Tibial artery (tissue), 4 donors: Measurements from ENCODE around the gene CDC42SE1.

Experiments used
- DNase-seq, 2 donors: peaks; one replicate each; pipeline ENCODE4 v3.0.0-alpha.2; 2019
- H3K27ac ChIP-seq, 2 donors: fragments of 200-600 bp; sonication (generic) in 1 of 2; 1 replicate in 1 of 2; 2 replicates in 1 of 2; pipeline ENCODE4 v1.5.1; 2018 to 2019; ENCODE audit warnings: mild to moderate bottlenecking in 1 of 2
- H3K27me3 ChIP-seq, 2 donors: fragments of 200-600 bp; sonication (generic) in 1 of 2; one replicate each; pipeline versions ENCODE4 v1.5.1 to v1.6.0; 2016 to 2019
- H3K36me3 ChIP-seq, 3 donors: fragments of 200-600 bp; sonication (generic) in 2 of 3; one replicate each; pipeline ENCODE4 v1.5.1; 2016 to 2019; ENCODE audit warnings: mild to moderate bottlenecking in 2 of 3
- H3K4me1 ChIP-seq, 4 donors: fragments of 200-600 bp; sonication (generic) in 2 of 4; 1 replicate in 3 of 4; 2 replicates in 1 of 4; pipeline ENCODE4 v1.5.1; 2016 to 2019
- H3K4me3 ChIP-seq, 2 donors: fragments of 200-600 bp; sonication (generic) in 1 of 2; 1 replicate in 1 of 2; 2 replicates in 1 of 2; pipeline ENCODE4 v1.5.1; 2018 to 2019; ENCODE audit warnings: mild to moderate bottlenecking in 2 of 2
- H3K9me3 ChIP-seq, 3 donors: fragments of 200-600 bp; sonication (generic) in 1 of 3; one replicate each; pipeline ENCODE4 v1.5.1; 2016 to 2019
- intact Hi-C: fragments of 100-400 bp; cut with DNase I; formaldehyde crosslinking; loops from one replicate; pipeline ENCODE4 v1.15.0; 2023; ENCODE audit warnings: low total_unique reads
- TF ChIP-seq, protein P1 (sequence below), 2 experiments: fragments of 200-600 bp in 1 of 2; fragments of 450-650 bp in 1 of 2; IDR thresholded peaks; one replicate each; pipeline ENCODE4 v1.5.1; 2017 to 2019; ENCODE audit warnings: antibody characterized with exemption in 2 of 2, mild to moderate bottlenecking in 1 of 2, moderate library complexity in 1 of 2

Gene CDC42SE1

DNA sequence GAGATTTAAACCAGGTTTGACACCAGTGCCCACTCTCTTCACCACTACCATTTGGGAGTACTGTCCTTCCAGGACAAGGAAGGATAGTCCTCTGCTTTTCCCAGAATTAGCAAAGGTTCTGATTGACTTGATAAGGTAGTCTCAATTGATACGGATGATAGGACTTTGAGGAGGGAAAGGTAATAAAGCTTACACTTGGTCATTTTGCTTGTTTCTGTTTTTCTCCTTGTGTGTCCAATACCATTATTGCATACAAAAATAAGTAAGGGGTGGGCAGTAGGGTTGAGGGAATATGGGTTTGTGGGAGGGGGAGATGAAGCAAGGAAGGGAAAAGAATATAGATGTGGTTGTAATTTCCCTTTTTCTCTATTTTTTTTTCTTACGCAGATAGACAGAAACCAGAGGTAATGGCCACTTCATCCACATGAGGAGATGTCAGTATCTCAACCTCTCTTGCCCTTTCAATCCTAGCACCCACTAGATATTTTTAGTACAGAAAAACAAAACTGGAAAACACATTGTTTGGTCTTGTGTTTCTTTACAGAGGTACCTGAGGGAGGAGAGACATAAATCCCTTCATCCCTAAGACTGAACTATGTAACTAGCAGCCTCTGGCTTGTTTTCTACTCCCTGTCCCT, 9.3 kb downstream of the CDC42SE1 start:
- peaks cover 29 to 43% (median 36%) of the 10 kb centered on the region in 3 donors for H3K36me3 ChIP-seq
- H3K27me3 ChIP-seq: no peaks in the 10 kb centered on the region
- DNase-seq: no peak
- intact Hi-C loops: no loop called here
- TF ChIP-seq, protein P1, sequence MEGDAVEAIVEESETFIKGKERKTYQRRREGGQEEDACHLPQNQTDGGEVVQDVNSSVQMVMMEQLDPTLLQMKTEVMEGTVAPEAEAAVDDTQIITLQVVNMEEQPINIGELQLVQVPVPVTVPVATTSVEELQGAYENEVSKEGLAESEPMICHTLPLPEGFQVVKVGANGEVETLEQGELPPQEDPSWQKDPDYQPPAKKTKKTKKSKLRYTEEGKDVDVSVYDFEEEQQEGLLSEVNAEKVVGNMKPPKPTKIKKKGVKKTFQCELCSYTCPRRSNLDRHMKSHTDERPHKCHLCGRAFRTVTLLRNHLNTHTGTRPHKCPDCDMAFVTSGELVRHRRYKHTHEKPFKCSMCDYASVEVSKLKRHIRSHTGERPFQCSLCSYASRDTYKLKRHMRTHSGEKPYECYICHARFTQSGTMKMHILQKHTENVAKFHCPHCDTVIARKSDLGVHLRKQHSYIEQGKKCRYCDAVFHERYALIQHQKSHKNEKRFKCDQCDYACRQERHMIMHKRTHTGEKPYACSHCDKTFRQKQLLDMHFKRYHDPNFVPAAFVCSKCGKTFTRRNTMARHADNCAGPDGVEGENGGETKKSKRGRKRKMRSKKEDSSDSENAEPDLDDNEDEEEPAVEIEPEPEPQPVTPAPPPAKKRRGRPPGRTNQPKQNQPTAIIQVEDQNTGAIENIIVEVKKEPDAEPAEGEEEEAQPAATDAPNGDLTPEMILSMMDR (IDR thresholded peaks at IDR 0.05): no peak
- no peak overlapping the region for H3K4me3 ChIP-seq
- H3K9me3 ChIP-seq: no peaks in the 10 kb centered on the region
- peaks cover 0 to 23% (median 13%) of the 10 kb centered on the region in 4 donors for H3K4me1 ChIP-seq
- peak overlapping the region in 1 of 2 donors; percentile 98 for H3K27ac ChIP-seq

DNA sequence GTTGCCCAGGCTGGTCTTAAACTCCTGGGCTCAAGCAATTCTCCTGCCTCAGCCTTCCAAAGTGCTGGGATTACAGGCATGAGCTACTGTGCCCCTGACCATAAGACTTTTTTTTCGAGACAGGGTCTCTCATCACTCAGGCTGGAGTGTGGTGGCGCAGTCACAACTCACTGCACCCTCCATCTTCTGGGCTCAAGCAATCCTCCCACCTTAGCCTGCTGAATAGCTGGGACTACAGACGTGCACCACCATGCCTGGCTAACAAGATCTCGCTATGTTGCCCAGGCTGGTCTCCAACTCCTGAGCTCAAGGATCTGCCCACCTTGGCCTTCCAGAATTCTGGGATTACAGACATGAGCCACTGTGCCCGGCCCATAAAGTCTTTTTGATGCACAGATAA, 10.0 kb downstream of the CDC42SE1 start:
- H3K4me1 ChIP-seq: peaks cover 0 to 23% (median 13%) of the 10 kb centered on the region in 4 donors
- H3K36me3 ChIP-seq: peaks cover 23 to 36% (median 29%) of the 10 kb centered on the region in 3 donors
- DNase-seq: no peak
- H3K27ac ChIP-seq: peak overlapping the region in 1 of 2 donors; percentile 98
- TF ChIP-seq, protein P1 (IDR thresholded peaks at IDR 0.05): no peak
- no peak overlapping the region for H3K4me3 ChIP-seq
- H3K9me3 ChIP-seq: no peaks in the 10 kb centered on the region
- no peaks in the 10 kb centered on the region for H3K27me3 ChIP-seq
- intact Hi-C loops: no loop called here

DNA sequence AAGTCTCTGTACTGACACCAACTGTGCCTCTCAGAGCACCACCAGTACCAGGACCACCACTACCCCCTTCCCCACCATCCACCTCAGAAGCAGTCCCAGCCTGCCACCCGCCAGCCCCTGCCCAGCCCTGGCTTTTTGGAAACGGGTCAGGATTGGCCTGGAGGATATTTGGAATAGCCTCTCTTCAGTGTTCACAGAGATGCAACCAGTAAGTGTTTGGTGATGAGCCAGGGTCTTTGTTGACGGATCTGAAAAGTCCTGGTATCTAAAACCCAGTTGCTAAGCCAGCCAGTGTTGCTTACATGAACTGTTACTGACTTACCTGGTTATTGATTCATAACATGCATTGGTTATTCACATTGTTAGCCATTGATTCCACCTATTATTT, 10.8 kb downstream of the CDC42SE1 start:
- peaks cover 14 to 28% (median 21%) of the 10 kb centered on the region in 3 donors for H3K36me3 ChIP-seq
- intact Hi-C loops: no loop called here

DNA sequence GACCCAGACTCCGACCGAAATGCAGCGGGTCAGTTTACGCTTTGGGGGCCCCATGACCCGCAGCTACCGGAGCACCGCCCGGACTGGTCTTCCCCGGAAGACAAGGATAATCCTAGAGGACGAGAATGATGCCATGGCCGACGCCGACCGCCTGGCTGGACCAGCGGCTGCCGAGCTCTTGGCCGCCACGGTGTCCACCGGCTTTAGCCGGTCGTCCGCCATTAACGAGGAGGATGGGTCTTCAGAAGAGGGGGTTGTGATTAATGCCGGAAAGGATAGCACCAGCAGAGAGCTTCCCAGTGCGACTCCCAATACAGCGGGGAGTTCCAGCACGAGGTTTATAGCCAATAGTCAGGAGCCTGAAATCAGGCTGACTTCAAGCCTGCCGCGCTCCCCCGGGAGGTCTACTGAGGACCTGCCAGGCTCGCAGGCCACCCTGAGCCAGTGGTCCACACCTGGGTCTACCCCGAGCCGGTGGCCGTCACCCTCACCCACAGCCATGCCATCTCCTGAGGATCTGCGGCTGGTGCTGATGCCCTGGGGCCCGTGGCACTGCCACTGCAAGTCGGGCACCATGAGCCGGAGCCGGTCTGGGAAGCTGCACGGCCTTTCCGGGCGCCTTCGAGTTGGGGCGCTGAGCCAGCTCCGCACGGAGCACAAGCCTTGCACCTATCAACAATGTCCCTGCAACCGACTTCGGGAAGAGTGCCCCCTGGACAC, 11.3 kb downstream of the CDC42SE1 start:
- Histone ChIP-seq H3K4me3 (peak overlapping the region; percentile 63 to 82), H3K9me3 (no peaks in the 10 kb centered on the region), H3K27ac (peak overlapping the region; percentile 85 to 98), H3K36me3 (peaks cover 9 to 22% (median 16%) of the 10 kb centered on the region in 3 donors), H3K27me3 (no peaks in the 10 kb centered on the region), H3K4me1 (peaks cover 0 to 23% (median 13%) of the 10 kb centered on the region in 4 donors)
- TF ChIP-seq, protein P1 (IDR thresholded peaks at IDR 0.05): peak; percentile 43 to 44
- peak; percentile 76 to 87 for DNase-seq
- intact Hi-C loops: no loop called here

More for the DNA sequence above, 10.8 kb downstream of the CDC42SE1 start:
- H3K4me3 ChIP-seq: peak overlapping the region; percentile 63 to 82
- H3K4me1 ChIP-seq: peaks cover 0 to 23% (median 13%) of the 10 kb centered on the region in 4 donors
- TF ChIP-seq, protein P1 (IDR thresholded peaks at IDR 0.05): peak in 1 of 2 experiments; percentile 3
- peak overlapping the region; percentile 85 to 98 for H3K27ac ChIP-seq
- no peaks in the 10 kb centered on the region for H3K9me3 ChIP-seq
- H3K27me3 ChIP-seq: no peaks in the 10 kb centered on the region
- no peak for DNase-seq

DNA sequence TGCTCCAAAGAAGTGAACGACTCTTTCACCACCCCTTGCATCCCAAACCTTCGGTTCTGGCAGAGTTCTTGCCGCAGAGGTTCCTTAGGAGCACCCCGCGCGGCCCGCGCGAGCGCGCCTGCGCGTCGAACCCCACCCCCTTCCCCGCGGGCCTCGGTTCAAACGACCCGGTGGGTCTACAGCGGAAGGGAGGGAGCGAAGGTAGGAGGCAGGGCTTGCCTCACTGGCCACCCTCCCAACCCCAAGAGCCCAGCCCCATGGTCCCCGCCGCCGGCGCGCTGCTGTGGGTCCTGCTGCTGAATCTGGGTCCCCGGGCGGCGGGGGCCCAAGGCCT, 11.9 kb downstream of the CDC42SE1 start, which contains the start of gene C1orf56:
C1orf56 (plus strand) TSS at position 161 of the 334 bp plus-strand sequence; CDS start at position 258, 97 bp downstream.
- intact Hi-C loops: no loop called here
- H3K9me3 ChIP-seq: no peaks in the 10 kb centered on the region
- peaks cover 4 to 17% (median 10%) of the 10 kb centered on the region in 3 donors for H3K36me3 ChIP-seq
- peak within 1 kb of the TSS; percentile 63 to 82 for H3K4me3 ChIP-seq
- TF ChIP-seq, protein P1 (IDR thresholded peaks at IDR 0.05): no peak
- H3K27ac ChIP-seq: peak within 1 kb of the TSS; percentile 85 to 98
- DNase-seq: peak; percentile 63 to 84
- peaks cover 0 to 23% (median 13%) of the 10 kb centered on the region in 4 donors for H3K4me1 ChIP-seq
- H3K27me3 ChIP-seq: no peaks in the 10 kb centered on the region
